ENCODE data around the gene STX16.

DNA sequence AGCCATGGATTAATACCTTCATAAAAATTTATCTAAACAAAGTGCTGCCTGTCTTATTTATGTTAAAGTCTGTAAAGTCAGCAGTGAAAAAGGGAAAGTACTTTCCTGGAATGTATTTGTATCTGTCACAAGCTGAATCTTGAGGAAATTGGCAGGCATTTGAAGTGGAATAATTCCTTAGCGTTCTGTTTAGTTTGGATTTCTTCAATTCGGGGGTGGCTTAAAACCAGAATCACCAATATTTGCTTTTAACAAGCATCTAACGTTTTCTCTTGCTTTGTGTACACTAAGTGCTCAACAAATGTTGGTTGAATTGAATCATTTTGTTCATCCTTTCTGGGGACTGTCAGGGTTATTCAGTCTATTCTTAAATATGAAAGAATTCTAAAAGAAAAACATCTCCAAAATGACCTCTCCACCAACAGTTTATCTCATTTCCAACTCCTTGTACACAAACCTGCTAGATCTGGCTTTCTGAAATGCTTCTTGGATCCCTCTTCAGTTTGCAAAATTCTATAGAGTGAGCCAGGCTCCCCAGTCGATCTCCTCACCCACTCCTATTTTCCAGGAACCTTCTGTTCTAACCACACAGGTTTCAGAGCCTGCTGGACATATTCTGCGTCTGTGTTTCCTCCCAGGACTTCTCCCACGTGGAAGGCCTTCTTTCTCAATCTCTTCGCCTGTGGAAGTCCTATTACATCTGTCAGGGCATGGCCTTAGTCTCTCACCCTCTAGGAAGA lies 39.5 kb downstream of the STX16 start:
- TF ChIP-seq, protein P1, sequence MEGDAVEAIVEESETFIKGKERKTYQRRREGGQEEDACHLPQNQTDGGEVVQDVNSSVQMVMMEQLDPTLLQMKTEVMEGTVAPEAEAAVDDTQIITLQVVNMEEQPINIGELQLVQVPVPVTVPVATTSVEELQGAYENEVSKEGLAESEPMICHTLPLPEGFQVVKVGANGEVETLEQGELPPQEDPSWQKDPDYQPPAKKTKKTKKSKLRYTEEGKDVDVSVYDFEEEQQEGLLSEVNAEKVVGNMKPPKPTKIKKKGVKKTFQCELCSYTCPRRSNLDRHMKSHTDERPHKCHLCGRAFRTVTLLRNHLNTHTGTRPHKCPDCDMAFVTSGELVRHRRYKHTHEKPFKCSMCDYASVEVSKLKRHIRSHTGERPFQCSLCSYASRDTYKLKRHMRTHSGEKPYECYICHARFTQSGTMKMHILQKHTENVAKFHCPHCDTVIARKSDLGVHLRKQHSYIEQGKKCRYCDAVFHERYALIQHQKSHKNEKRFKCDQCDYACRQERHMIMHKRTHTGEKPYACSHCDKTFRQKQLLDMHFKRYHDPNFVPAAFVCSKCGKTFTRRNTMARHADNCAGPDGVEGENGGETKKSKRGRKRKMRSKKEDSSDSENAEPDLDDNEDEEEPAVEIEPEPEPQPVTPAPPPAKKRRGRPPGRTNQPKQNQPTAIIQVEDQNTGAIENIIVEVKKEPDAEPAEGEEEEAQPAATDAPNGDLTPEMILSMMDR (IDR thresholded peaks at IDR 0.05; ENCODE audit: low read length): no peak
- TF ChIP-seq EZH2 (IDR thresholded peaks at IDR 0.05; ENCODE audit: borderline replicate concordance, low read length): no peak
